C4-2B (cell line): ENCODE data around the gene CSMD2.

ENCODE experiments used
- ZFX ChIP-seq: fragments of 450-650 bp; IDR thresholded peaks from 2 replicates; pipeline ENCODE4 v1.6.1; 2017
- TF ChIP-seq, protein P1 (sequence below): fragments of 450-650 bp; conservative IDR thresholded peaks from 2 replicates; pipeline ENCODE4 v1.5.1; 2017; ENCODE audit warnings: mild to moderate bottlenecking

DNA sequence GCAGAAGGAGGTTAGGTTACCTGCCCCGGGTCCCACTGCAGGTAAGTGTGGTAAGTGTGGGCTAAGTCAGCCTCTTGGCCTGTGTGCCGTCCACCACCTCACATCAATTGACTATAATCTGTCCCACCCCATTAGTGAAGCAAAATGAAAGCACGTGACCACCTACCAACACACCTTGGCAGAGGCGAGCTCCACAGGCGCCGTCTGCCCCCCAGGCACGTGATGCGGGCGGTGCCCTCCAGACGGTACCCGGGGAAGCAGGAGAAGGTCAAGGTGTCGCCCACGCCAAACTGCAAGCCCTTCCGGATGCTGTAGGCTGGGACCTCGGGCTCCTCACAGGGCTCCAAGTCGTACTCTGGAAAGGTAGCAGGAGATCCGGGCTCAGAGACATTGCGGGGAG lies 450.6 kb downstream of the CSMD2 start:
- TF ChIP-seq, protein P1, sequence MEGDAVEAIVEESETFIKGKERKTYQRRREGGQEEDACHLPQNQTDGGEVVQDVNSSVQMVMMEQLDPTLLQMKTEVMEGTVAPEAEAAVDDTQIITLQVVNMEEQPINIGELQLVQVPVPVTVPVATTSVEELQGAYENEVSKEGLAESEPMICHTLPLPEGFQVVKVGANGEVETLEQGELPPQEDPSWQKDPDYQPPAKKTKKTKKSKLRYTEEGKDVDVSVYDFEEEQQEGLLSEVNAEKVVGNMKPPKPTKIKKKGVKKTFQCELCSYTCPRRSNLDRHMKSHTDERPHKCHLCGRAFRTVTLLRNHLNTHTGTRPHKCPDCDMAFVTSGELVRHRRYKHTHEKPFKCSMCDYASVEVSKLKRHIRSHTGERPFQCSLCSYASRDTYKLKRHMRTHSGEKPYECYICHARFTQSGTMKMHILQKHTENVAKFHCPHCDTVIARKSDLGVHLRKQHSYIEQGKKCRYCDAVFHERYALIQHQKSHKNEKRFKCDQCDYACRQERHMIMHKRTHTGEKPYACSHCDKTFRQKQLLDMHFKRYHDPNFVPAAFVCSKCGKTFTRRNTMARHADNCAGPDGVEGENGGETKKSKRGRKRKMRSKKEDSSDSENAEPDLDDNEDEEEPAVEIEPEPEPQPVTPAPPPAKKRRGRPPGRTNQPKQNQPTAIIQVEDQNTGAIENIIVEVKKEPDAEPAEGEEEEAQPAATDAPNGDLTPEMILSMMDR = no peak
- no peak for TF ChIP-seq ZFX
